ENCODE measurements around the gene ZBTB4. TPM values are rescaled to one million over a fixed set of nuclear protein-coding genes. Genes with fewer than 3 reads are reported as not detected.

ZBTB4 gene
- total and polyA plus RNA-seq, 9 of the 15 experiments (the other 6 are each of a cell fraction or from before 2014, with no cell fraction given): 0.92 to 6.9 (median 3.3) TPM

DNA sequence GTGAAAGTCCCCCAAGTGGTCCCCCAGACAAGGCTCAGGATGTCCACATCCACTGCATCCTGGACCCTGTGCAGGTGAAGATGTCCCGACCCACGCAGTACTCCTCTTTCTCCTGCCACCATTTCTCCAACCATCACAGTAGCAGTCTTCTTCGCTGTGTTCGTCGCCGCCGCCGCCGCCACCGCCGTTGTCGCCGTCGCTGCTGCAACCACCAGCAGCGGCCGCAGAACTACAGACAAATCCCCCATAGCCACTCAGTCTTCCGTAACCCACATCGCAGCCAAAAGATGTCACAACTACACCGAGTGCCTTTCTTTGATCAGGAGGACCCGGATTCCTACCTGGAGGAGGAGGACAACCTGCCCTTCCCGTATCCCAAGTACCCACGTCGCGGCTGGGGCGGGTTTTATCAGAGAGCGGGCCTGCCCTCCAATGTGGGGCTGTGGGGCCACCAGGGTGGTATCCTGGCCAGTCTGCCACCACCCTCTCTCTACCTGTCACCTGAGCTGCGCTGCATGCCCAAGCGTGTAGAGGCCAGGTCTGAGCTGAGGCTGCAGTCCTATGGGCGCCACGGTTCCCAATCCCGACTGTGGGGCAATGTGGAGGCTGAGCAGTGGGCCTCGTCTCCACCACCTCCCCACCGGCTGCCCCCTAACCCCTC is 53.1 kb downstream of the ZBTB4 start:
- POLR2A ChIA-PET: interaction anchor here (1.8 kb wide), 1 partner anchor 9 kb away, joined by 8 read pairs; the partner anchor contains the start of gene TMEM102
- no peaks in the 10 kb centered on the region for H4K20me1 ChIP-seq (replicated peaks; ENCODE audit: control insufficient read depth, insufficient read depth, low read length)
- peaks cover 0 to 14% of the 10 kb centered on the region in 2 experiments; a peak in 2 of 5 replicates for H3K4me1 ChIP-seq (replicated peaks in 1 of 2; ENCODE audit: control insufficient read depth in 2 of 2, insufficient read depth in 2 of 2, low read length in 2 of 2)
- intact Hi-C loops (cut with micrococcal nuclease) (no loop called here), in situ Hi-C loops (cut with MboI) (no loop called here)
- no peak for ATAC-seq
- CTCF ChIA-PET (ENCODE audit: low intra/inter-chr PET ratio): no interaction called here
- FAIRE-seq: no peak
- H3K27me3 ChIP-seq (ENCODE audit: control insufficient read depth in 2 of 2, insufficient read depth in 2 of 2, low read length in 2 of 2): no peaks in the 10 kb centered on the region
- no peaks in the 10 kb centered on the region for H3K36me3 ChIP-seq (ENCODE audit: control insufficient read depth, insufficient read depth, low read length)
- BruUV-seq (replicated peaks): no TSS peak
- 56% methylated on average over 14 of the region's 33 CpGs for WGBS (ENCODE audit: insufficient coverage, low coverage, missing lambda C conversion rate)
- H2AFZ ChIP-seq (ENCODE audit: low read depth, low read length): no peak overlapping the region
- no peak for TF ChIP-seq ZNF586 (CRISPR knock-in tag; conservative IDR thresholded peaks at IDR 0.05)
- TF ChIP-seq, protein P1, sequence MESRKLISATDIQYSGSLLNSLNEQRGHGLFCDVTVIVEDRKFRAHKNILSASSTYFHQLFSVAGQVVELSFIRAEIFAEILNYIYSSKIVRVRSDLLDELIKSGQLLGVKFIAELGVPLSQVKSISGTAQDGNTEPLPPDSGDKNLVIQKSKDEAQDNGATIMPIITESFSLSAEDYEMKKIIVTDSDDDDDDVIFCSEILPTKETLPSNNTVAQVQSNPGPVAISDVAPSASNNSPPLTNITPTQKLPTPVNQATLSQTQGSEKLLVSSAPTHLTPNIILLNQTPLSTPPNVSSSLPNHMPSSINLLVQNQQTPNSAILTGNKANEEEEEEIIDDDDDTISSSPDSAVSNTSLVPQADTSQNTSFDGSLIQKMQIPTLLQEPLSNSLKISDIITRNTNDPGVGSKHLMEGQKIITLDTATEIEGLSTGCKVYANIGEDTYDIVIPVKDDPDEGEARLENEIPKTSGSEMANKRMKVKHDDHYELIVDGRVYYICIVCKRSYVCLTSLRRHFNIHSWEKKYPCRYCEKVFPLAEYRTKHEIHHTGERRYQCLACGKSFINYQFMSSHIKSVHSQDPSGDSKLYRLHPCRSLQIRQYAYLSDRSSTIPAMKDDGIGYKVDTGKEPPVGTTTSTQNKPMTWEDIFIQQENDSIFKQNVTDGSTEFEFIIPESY (CRISPR knock-in tag; IDR thresholded peaks at IDR 0.05): peak; percentile 49; the same call in 1 of the 2 replicates
- H3K79me2 ChIP-seq (ENCODE audit: control insufficient read depth, insufficient read depth, low read length): no peaks in the 10 kb centered on the region
- no peak overlapping the region for H3K4me3 ChIP-seq
- H3K27ac ChIP-seq (ENCODE audit: extremely low read depth, low read depth, low read length): no peak overlapping the region
- peak overlapping the region in 1 of 2 experiments; percentile 17; a peak in 1 of 4 replicates for H3K9ac ChIP-seq (ENCODE audit: insufficient read depth in 1 of 2, low read depth in 2 of 2, low read length in 2 of 2)
- no peak overlapping the region for H3K4me2 ChIP-seq (ENCODE audit: insufficient read depth, low read length)
- no peaks in the 10 kb centered on the region for H3K9me3 ChIP-seq (replicated peaks; ENCODE audit: control insufficient read depth, insufficient read depth, low read depth, low read length)
- DNase-seq (ENCODE audit: extremely low read depth in 1 of 4, low spot score in 3 of 4): no peak
- no peaks in the 10 kb centered on the region for H3K9me1 ChIP-seq (ENCODE audit: control insufficient read depth, insufficient read depth, low read length)
